ENCODE data around the gene GPC6.

Gene GPC6

GRCh38 chr13:93472296-93472695 is 245.7 kb downstream of the GPC6 start:
- no peak overlapping the region for H4K91ac ChIP-seq (ENCODE audit: low read depth, low read length, poor library complexity)
- no peaks in the 10 kb centered on the region for H3K9me3 ChIP-seq (replicated peaks in 1 of 2; ENCODE audit: control insufficient read depth in 2 of 2, insufficient read depth in 1 of 2, low read depth in 1 of 2, low read length in 2 of 2)
- H3K4me2 ChIP-seq (ENCODE audit: insufficient read depth, low read length, poor library complexity, severe bottlenecking): no peak overlapping the region
- no CpG with 5 or more reads among the region's 7 CpGs for WGBS, 2 donors (ENCODE audit: extremely low coverage in 2 of 2, insufficient read length in 2 of 2, insufficient replicate concordance in 1 of 2)
- H2BK5ac ChIP-seq (ENCODE audit: low read length): no peak overlapping the region
- no peak overlapping the region for H3K9ac ChIP-seq (ENCODE audit: low read depth, low read length, poor library complexity)
- no peak overlapping the region for H2BK12ac ChIP-seq (ENCODE audit: low read length)
- no peak overlapping the region for H2BK120ac ChIP-seq (ENCODE audit: low read depth, low read length)
- H3K14ac ChIP-seq (ENCODE audit: low read length): no peak overlapping the region
- H3K4me1 ChIP-seq (ENCODE audit: control insufficient read depth in 2 of 2, insufficient read depth in 1 of 2, low read depth in 1 of 2, low read length in 2 of 2): no peaks in the 10 kb centered on the region
- no peak overlapping the region for H2AK5ac ChIP-seq (ENCODE audit: low read depth, low read length)
- DNase-seq (ENCODE audit: low spot score): no peak
- H3K18ac ChIP-seq (ENCODE audit: low read length): no peak overlapping the region
- H3K36me3 ChIP-seq (replicated peaks in 1 of 2; ENCODE audit: control insufficient read depth in 2 of 2, insufficient read depth in 2 of 2, low read length in 2 of 2): no peaks in the 10 kb centered on the region
- no peaks in the 10 kb centered on the region for H3K79me1 ChIP-seq (ENCODE audit: low read depth, low read length)
- no peak overlapping the region for H3K27ac ChIP-seq (replicated peaks; ENCODE audit: low read length)
- no peak overlapping the region for H2AFZ ChIP-seq (ENCODE audit: low read length)
- no peak overlapping the region for H4K8ac ChIP-seq (ENCODE audit: low read depth, low read length)
- no peaks in the 10 kb centered on the region for H3K27me3 ChIP-seq (ENCODE audit: control insufficient read depth in 3 of 3, insufficient read depth in 3 of 3, low read depth in 1 of 3, low read length in 3 of 3)
- H2BK15ac ChIP-seq (ENCODE audit: low read length): no peak overlapping the region
- H3K23ac ChIP-seq (ENCODE audit: low read depth, low read length, poor library complexity): no peak overlapping the region
- H3K4ac ChIP-seq (ENCODE audit: low read length): no peak overlapping the region
- no peak overlapping the region for H3K4me3 ChIP-seq (ENCODE audit: low read length in 2 of 2)

GRCh38 chr13:93472814-93473296 is 246.2 kb downstream of the GPC6 start:
- no peak overlapping the region for H2AK5ac ChIP-seq (ENCODE audit: low read depth, low read length)
- H3K36me3 ChIP-seq (replicated peaks in 1 of 2; ENCODE audit: control insufficient read depth in 2 of 2, insufficient read depth in 2 of 2, low read length in 2 of 2): no peaks in the 10 kb centered on the region
- H3K14ac ChIP-seq (ENCODE audit: low read length): no peak overlapping the region
- no peak overlapping the region for H3K4ac ChIP-seq (ENCODE audit: low read length)
- H3K9ac ChIP-seq (ENCODE audit: low read depth, low read length, poor library complexity): no peak overlapping the region
- H3K23ac ChIP-seq (ENCODE audit: low read depth, low read length, poor library complexity): no peak overlapping the region
- no peak overlapping the region for H2BK5ac ChIP-seq (ENCODE audit: low read length)
- H3K4me2 ChIP-seq (ENCODE audit: insufficient read depth, low read length, poor library complexity, severe bottlenecking): no peak overlapping the region
- no peaks in the 10 kb centered on the region for H3K79me1 ChIP-seq (ENCODE audit: low read depth, low read length)
- no peak overlapping the region for H4K8ac ChIP-seq (ENCODE audit: low read depth, low read length)
- no peaks in the 10 kb centered on the region for H3K27me3 ChIP-seq (ENCODE audit: control insufficient read depth in 3 of 3, insufficient read depth in 3 of 3, low read depth in 1 of 3, low read length in 3 of 3)
- H2BK120ac ChIP-seq (ENCODE audit: low read depth, low read length): no peak overlapping the region
- no peak for DNase-seq (ENCODE audit: low spot score)
- peak overlapping the region; percentile 32 for H3K18ac ChIP-seq (ENCODE audit: low read length)
- no peak overlapping the region for H2BK12ac ChIP-seq (ENCODE audit: low read length)
- no peak overlapping the region for H4K91ac ChIP-seq (ENCODE audit: low read depth, low read length, poor library complexity)
- no peaks in the 10 kb centered on the region for H3K9me3 ChIP-seq (replicated peaks in 1 of 2; ENCODE audit: control insufficient read depth in 2 of 2, insufficient read depth in 1 of 2, low read depth in 1 of 2, low read length in 2 of 2)
- WGBS, 2 donors (ENCODE audit: extremely low coverage in 2 of 2, insufficient read length in 2 of 2, insufficient replicate concordance in 1 of 2): no CpG with 5 or more reads among the region's 1 CpG
- H2BK15ac ChIP-seq (ENCODE audit: low read length): no peak overlapping the region
- H3K4me1 ChIP-seq (ENCODE audit: control insufficient read depth in 2 of 2, insufficient read depth in 1 of 2, low read depth in 1 of 2, low read length in 2 of 2): no peaks in the 10 kb centered on the region
- no peak overlapping the region for H3K27ac ChIP-seq (replicated peaks; ENCODE audit: low read length)
- H2AFZ ChIP-seq (ENCODE audit: low read length): no peak overlapping the region
- H3K4me3 ChIP-seq (ENCODE audit: low read length in 2 of 2): no peak overlapping the region

- H3K18ac ChIP-seq (ENCODE audit: low read length): peak overlapping the region; percentile 54
- H3K27ac ChIP-seq (replicated peaks; ENCODE audit: low read length): no peak overlapping the region
- H2AK5ac ChIP-seq (ENCODE audit: low read depth, low read length): no peak overlapping the region
- DNase-seq (ENCODE audit: low spot score): no peak
- no peaks in the 10 kb centered on the region for H3K9me3 ChIP-seq (replicated peaks in 1 of 2; ENCODE audit: control insufficient read depth in 2 of 2, insufficient read depth in 1 of 2, low read depth in 1 of 2, low read length in 2 of 2)
- WGBS, 2 donors (ENCODE audit: extremely low coverage in 2 of 2, insufficient read length in 2 of 2, insufficient replicate concordance in 1 of 2): no CpG with 5 or more reads among the region's 5 CpGs
- peak overlapping the region; percentile 47 for H3K9ac ChIP-seq (ENCODE audit: low read depth, low read length, poor library complexity)
- H2AFZ ChIP-seq (ENCODE audit: low read length): no peak overlapping the region
- no peak overlapping the region for H3K4me2 ChIP-seq (ENCODE audit: insufficient read depth, low read length, poor library complexity, severe bottlenecking)
- H3K36me3 ChIP-seq (replicated peaks in 1 of 2; ENCODE audit: control insufficient read depth in 2 of 2, insufficient read depth in 2 of 2, low read length in 2 of 2): no peaks in the 10 kb centered on the region
- no peak overlapping the region for H2BK15ac ChIP-seq (ENCODE audit: low read length)
- no peak overlapping the region for H3K4ac ChIP-seq (ENCODE audit: low read length)
- peak overlapping the region; percentile 47 for H3K14ac ChIP-seq (ENCODE audit: low read length)
- peak overlapping the region in 1 of 2 donors; percentile 28 for H3K4me3 ChIP-seq (ENCODE audit: low read length in 2 of 2)
- H3K4me1 ChIP-seq (ENCODE audit: control insufficient read depth in 2 of 2, insufficient read depth in 1 of 2, low read depth in 1 of 2, low read length in 2 of 2): no peaks in the 10 kb centered on the region
- no peaks in the 10 kb centered on the region for H3K79me1 ChIP-seq (ENCODE audit: low read depth, low read length)
- no peak overlapping the region for H4K91ac ChIP-seq (ENCODE audit: low read depth, low read length, poor library complexity)
- H2BK120ac ChIP-seq (ENCODE audit: low read depth, low read length): no peak overlapping the region
- H2BK5ac ChIP-seq (ENCODE audit: low read length): no peak overlapping the region
- no peak overlapping the region for H2BK12ac ChIP-seq (ENCODE audit: low read length)
- no peaks in the 10 kb centered on the region for H3K27me3 ChIP-seq (ENCODE audit: control insufficient read depth in 3 of 3, insufficient read depth in 3 of 3, low read depth in 1 of 3, low read length in 3 of 3)
- H4K8ac ChIP-seq (ENCODE audit: low read depth, low read length): no peak overlapping the region
- no peak overlapping the region for H3K23ac ChIP-seq (ENCODE audit: low read depth, low read length, poor library complexity)
These were observed 247.0 kb downstream of the GPC6 start for GRCh38 chr13:93473441-93474270.

- no peaks in the 10 kb centered on the region for H3K79me1 ChIP-seq (ENCODE audit: low read depth, low read length)
- H3K4me2 ChIP-seq (ENCODE audit: insufficient read depth, low read length, poor library complexity, severe bottlenecking): no peak overlapping the region
- no peak overlapping the region for H3K14ac ChIP-seq (ENCODE audit: low read length)
- H3K36me3 ChIP-seq (replicated peaks in 1 of 2; ENCODE audit: control insufficient read depth in 2 of 2, insufficient read depth in 2 of 2, low read length in 2 of 2): no peaks in the 10 kb centered on the region
- no peak overlapping the region for H4K91ac ChIP-seq (ENCODE audit: low read depth, low read length, poor library complexity)
- H4K8ac ChIP-seq (ENCODE audit: low read depth, low read length): no peak overlapping the region
- no peak overlapping the region for H3K23ac ChIP-seq (ENCODE audit: low read depth, low read length, poor library complexity)
- no peak overlapping the region for H2AK5ac ChIP-seq (ENCODE audit: low read depth, low read length)
- H2BK5ac ChIP-seq (ENCODE audit: low read length): no peak overlapping the region
- H3K18ac ChIP-seq (ENCODE audit: low read length): no peak overlapping the region
- H2AFZ ChIP-seq (ENCODE audit: low read length): no peak overlapping the region
- no peak for DNase-seq (ENCODE audit: low spot score)
- H2BK120ac ChIP-seq (ENCODE audit: low read depth, low read length): no peak overlapping the region
- no peak overlapping the region for H3K9ac ChIP-seq (ENCODE audit: low read depth, low read length, poor library complexity)
- H3K9me3 ChIP-seq (replicated peaks in 1 of 2; ENCODE audit: control insufficient read depth in 2 of 2, insufficient read depth in 1 of 2, low read depth in 1 of 2, low read length in 2 of 2): no peaks in the 10 kb centered on the region
- H3K4me1 ChIP-seq (ENCODE audit: control insufficient read depth in 2 of 2, insufficient read depth in 1 of 2, low read depth in 1 of 2, low read length in 2 of 2): no peaks in the 10 kb centered on the region
- no peak overlapping the region for H3K4me3 ChIP-seq (ENCODE audit: low read length in 2 of 2)
- H3K4ac ChIP-seq (ENCODE audit: low read length): no peak overlapping the region
- H3K27me3 ChIP-seq (ENCODE audit: control insufficient read depth in 3 of 3, insufficient read depth in 3 of 3, low read depth in 1 of 3, low read length in 3 of 3): no peaks in the 10 kb centered on the region
- no peak overlapping the region for H3K27ac ChIP-seq (replicated peaks; ENCODE audit: low read length)
- no CpG with 5 or more reads among the region's 8 CpGs for WGBS, 2 donors (ENCODE audit: extremely low coverage in 2 of 2, insufficient read length in 2 of 2, insufficient replicate concordance in 1 of 2)
- no peak overlapping the region for H2BK15ac ChIP-seq (ENCODE audit: low read length)
- no peak overlapping the region for H2BK12ac ChIP-seq (ENCODE audit: low read length)
These were observed 249.6 kb downstream of the GPC6 start for GRCh38 chr13:93476175-93476574.

Measured in neuronal stem cell (in vitro differentiated cells).